ENCODE results near the gene GTF3C1.
"Not testable (repeated sequence)": the region's sequence is repeated elsewhere in the genome, so short reads cannot be mapped to it uniquely, and the experiment has no call there.

Gene GTF3C1

DNA sequence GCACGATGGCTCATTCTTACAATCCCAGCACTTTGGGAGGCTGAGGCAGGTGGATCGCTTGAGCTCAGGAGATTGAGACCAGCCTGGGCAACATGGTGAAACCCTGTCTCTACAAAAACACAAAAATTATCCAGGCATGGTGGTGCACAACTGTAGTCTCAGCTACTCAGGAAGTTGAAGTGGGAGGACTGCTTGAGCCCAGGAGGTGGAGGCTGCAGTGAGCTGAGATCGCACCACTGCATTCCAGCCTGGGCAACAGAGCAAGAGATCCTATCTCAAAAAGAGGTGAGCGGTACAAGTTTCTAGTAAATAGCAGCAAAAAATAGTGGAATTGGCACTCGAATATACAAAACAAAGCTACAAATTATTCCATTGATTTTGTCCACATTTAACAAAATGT is 116.5 kb downstream of the GTF3C1 start:
- H3K27me3 ChIP-seq (ENCODE audit: insufficient read depth, low read length); H3K79me2 ChIP-seq (ENCODE audit: control insufficient read depth, insufficient read depth, low read length, unreplicated experiment); H3K27ac ChIP-seq (ENCODE audit: low read depth, low read length); H3K4me3 ChIP-seq (ENCODE audit: low read depth, low read length); H2AFZ ChIP-seq (ENCODE audit: low read length, unreplicated experiment); H3K36me3 ChIP-seq (ENCODE audit: insufficient read depth, low read length): not testable (repeated sequence)
- peaks cover 12% of the 10 kb centered on the region for H3K4me1 ChIP-seq (ENCODE audit: control insufficient read depth, insufficient read depth, low read length, unreplicated experiment)

DNA sequence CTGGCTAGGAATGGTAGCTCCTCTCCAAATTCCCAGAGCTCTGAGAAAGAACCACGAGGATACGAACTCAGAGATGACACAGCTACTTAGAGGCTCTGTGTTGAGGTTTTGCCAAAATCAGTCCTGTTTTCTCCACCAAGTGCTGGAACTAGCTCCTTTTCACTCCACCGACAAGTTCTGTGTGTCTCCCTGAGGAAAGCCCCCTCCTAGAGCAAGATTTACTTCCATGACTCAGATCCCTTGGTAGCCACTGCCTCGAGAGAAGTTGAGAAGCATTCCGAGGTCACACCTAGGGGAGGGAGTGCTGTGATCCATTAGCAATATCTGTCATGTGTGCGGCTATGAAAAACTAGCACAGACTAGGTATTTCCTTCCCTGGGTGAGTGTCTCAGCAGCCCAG is 117.2 kb downstream of the GTF3C1 start:
- Histone ChIP-seq H3K27ac (ENCODE audit: low read depth, low read length) (no peak overlapping the region), H3K4me3 (ENCODE audit: low read depth, low read length) (no peak overlapping the region), H3K4me1 (ENCODE audit: control insufficient read depth, insufficient read depth, low read length, unreplicated experiment) (peaks cover 12% of the 10 kb centered on the region), H3K27me3 (ENCODE audit: insufficient read depth, low read length) (no peaks in the 10 kb centered on the region), H2AFZ (ENCODE audit: low read length, unreplicated experiment) (no peak overlapping the region), H3K36me3 (ENCODE audit: insufficient read depth, low read length) (no peaks in the 10 kb centered on the region), H3K79me2 (ENCODE audit: control insufficient read depth, insufficient read depth, low read length, unreplicated experiment) (no peaks in the 10 kb centered on the region)

DNA sequence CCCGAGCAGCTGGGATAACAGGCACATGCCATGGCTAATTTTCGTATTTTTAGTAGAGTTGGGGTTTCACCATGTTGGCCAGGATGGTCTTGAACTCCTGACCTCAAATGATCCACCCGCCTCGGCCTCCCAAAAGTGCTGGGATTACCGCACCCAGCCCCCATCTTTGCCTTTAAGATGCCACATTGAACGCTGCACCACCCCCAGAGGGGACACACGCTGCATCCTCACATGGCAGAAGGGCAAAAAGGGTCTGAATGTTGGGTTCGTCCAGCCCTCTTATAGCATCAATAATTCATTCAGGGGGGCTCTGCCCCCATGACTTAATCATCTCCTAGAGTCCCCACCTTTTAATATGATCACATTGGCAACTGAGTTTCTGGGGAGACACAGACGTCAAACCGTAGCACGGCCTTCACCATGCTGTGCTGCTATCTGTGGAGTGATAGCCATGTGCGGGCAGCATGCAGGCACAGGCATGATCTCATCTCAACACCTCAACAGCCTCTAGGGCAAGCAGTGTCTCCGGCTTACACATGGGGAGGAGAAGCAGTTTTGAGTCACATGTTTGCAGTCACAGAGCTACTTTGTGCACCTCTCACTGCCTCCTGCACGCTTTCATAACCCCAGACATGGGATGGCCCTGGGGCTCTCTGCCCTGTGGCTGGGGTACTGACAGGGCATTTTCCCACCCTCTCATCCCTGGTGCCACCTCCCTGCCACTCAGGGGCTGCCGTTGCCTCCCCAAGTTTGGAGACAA is 117.8 kb downstream of the GTF3C1 start:
- H3K36me3 ChIP-seq (ENCODE audit: insufficient read depth, low read length): no peaks in the 10 kb centered on the region
- H2AFZ ChIP-seq (ENCODE audit: low read length, unreplicated experiment): no peak overlapping the region
- H3K27ac ChIP-seq (ENCODE audit: low read depth, low read length): no peak overlapping the region

DNA sequence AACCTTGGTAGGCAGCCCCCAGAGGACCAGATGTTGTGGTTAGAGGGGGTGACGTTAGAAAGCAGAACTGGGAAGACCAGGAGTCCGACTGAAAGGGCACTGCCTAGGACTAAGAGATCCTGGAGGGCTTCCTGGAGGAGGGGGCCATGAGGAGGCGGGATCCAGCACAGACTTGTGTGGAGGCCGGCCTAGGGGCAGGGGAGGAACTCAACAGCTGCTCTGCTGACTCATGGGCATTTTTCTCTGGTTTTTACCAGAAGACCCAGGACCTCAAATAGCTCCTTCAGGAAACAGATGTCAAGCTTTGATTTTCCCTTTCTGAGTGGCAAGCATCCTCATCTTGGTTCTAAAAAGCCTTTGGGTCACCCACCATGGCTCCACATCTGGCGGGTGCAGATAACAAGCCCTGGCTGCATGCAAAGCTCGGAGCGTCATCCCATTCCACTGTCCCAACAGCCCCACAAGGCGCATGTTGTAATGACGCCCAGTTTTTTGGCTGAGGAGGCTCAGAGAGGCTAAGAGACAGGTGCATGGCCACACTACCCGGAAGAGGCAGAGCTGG is 118.7 kb downstream of the GTF3C1 start:
- H2AFZ ChIP-seq (ENCODE audit: low read length, unreplicated experiment): no peak overlapping the region
- H3K27me3 ChIP-seq (ENCODE audit: insufficient read depth, low read length): no peaks in the 10 kb centered on the region
- H3K36me3 ChIP-seq (ENCODE audit: insufficient read depth, low read length): no peaks in the 10 kb centered on the region
- no peak overlapping the region for H3K27ac ChIP-seq (ENCODE audit: low read depth, low read length)
- H3K4me1 ChIP-seq (ENCODE audit: control insufficient read depth, insufficient read depth, low read length, unreplicated experiment): peaks cover 23% of the 10 kb centered on the region
- no peak overlapping the region for H3K4me3 ChIP-seq (ENCODE audit: low read depth, low read length)
- no peaks in the 10 kb centered on the region for H3K79me2 ChIP-seq (ENCODE audit: control insufficient read depth, insufficient read depth, low read length, unreplicated experiment)

More for the DNA sequence above, 117.8 kb downstream of the GTF3C1 start:
- no peaks in the 10 kb centered on the region for H3K79me2 ChIP-seq (ENCODE audit: control insufficient read depth, insufficient read depth, low read length, unreplicated experiment)
- no peak overlapping the region for H3K4me3 ChIP-seq (ENCODE audit: low read depth, low read length)
- H3K27me3 ChIP-seq (ENCODE audit: insufficient read depth, low read length): no peaks in the 10 kb centered on the region
- peaks cover 14% of the 10 kb centered on the region for H3K4me1 ChIP-seq (ENCODE audit: control insufficient read depth, insufficient read depth, low read length, unreplicated experiment)

DNA sequence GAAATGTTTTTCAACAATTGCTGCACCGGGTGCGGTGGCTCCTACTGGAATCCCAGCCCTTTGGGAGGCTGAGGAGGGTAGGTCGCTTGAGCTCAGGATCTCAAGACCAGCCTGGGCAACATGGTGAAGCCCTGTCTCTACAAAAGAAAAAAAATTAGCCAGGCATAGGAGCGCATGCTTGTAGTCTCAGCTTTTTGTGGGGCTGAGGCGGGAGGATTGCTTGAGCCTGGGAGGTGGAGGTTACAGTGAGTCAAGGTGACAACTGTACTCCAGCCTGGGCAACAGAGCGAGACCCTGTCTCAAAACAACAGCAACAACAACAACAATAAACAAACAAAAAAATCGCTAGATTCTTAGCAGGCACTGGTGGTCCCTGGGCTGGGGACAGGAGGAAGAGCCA is 119.2 kb downstream of the GTF3C1 start:
- Histone ChIP-seq H3K79me2 (ENCODE audit: control insufficient read depth, insufficient read depth, low read length, unreplicated experiment) (no peaks in the 10 kb centered on the region), H3K4me1 (ENCODE audit: control insufficient read depth, insufficient read depth, low read length, unreplicated experiment) (peaks cover 24% of the 10 kb centered on the region), H2AFZ (ENCODE audit: low read length, unreplicated experiment) (no peak overlapping the region), H3K27me3 (ENCODE audit: insufficient read depth, low read length) (no peaks in the 10 kb centered on the region), H3K27ac (ENCODE audit: low read depth, low read length) (no peak overlapping the region), H3K36me3 (ENCODE audit: insufficient read depth, low read length) (no peaks in the 10 kb centered on the region), H3K4me3 (ENCODE audit: low read depth, low read length) (no peak overlapping the region)

DNA sequence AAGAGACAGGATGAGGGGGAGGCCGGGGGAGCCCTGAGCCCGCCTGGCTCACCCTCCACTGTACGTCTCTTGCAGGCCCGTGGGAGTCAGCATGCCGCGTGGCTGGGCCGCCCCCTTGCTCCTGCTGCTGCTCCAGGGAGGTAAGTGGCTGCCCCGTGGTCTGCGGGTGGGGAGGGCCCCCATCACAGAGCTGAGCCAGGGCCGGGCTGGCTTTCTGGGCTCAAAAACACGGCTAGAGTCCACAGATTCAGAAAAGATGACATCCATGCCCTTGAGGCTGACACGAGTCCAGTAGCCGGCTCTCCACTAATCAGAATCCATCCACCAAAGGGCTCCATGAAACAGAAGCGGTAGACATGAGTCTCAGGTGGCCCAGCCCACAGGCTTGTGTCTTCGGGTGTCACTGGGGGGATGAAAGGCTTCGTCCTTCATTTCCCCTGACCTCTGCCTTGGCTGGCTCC is 119.7 kb downstream of the GTF3C1 start:
- no peaks in the 10 kb centered on the region for H3K36me3 ChIP-seq (ENCODE audit: insufficient read depth, low read length)
- peaks cover 24% of the 10 kb centered on the region for H3K4me1 ChIP-seq (ENCODE audit: control insufficient read depth, insufficient read depth, low read length, unreplicated experiment)
- no peak overlapping the region for H2AFZ ChIP-seq (ENCODE audit: low read length, unreplicated experiment)
- H3K27ac ChIP-seq (ENCODE audit: low read depth, low read length): no peak overlapping the region
- no peak overlapping the region for H3K4me3 ChIP-seq (ENCODE audit: low read depth, low read length)
- H3K79me2 ChIP-seq (ENCODE audit: control insufficient read depth, insufficient read depth, low read length, unreplicated experiment): no peaks in the 10 kb centered on the region
- H3K27me3 ChIP-seq (ENCODE audit: insufficient read depth, low read length): no peaks in the 10 kb centered on the region

DNA sequence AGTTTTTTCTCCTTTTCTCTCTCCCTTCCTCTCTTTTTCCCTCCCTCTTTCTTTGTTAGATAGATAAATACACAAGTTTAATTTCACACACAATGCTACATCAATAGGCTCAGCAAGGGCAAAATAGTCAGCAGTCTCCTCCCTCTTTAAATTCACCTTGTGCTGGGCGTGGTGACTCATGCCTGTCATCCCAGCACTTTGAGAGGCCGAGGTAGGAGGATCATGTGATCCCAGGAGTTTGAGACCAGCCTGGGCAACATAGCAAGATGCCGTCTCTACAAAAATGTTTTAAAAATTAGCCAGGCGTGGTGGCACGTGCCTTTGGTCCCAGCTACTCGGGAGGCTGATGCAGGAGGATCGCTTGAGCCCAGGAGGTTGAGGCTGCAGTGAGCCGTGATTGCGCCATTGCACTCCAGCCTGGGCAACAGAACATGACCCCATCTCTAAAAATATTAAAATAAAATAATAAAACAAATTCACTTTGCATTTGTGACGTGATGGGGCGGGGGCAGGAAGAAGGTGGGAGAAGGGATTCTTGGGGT is 120.3 kb downstream of the GTF3C1 start:
- H3K4me1 ChIP-seq (ENCODE audit: control insufficient read depth, insufficient read depth, low read length, unreplicated experiment): peaks cover 24% of the 10 kb centered on the region
- H3K79me2 ChIP-seq (ENCODE audit: control insufficient read depth, insufficient read depth, low read length, unreplicated experiment): no peaks in the 10 kb centered on the region
- H3K4me3 ChIP-seq (ENCODE audit: low read depth, low read length): no peak overlapping the region

DNA sequence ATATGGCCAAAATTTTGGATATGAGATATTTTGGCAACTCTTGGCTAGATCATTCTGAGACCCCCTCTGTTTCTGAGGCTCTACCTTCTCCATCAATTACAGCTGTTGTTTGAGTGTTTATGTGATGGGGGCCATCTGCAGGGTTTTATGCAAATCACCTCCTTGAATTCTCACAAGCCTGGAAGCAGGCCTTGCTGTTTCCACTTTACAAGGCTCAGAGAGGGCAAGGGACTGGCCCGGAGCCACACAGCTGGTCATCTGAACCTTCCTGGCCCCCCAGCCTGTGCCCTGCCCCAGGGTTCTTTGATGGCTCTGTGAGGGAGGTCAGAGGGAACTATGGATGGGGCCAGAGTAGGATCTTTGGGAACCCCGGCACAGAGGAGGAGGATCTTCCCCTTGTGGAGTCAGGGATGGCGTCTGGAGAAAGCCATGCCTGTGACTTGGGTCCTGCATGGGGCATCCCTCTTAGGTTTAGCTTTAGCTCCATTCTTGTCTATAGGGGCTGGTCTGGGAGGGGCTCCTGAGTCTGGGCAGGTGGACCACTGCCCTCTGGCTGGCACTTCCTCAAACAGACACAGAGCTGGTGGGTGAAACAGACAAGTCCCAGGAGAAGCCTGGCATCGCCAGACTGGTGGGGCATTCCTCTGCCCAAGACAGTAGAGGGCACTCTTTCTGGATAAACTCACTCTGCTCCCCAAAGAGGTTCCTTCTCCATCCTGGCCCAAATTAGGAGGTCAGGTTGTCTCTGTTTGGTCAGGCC is 121.5 kb downstream of the GTF3C1 start:
- no peak overlapping the region for H3K4me3 ChIP-seq (ENCODE audit: low read depth, low read length)
- H3K27ac ChIP-seq (ENCODE audit: low read depth, low read length): no peak overlapping the region
- peaks cover 24% of the 10 kb centered on the region for H3K4me1 ChIP-seq (ENCODE audit: control insufficient read depth, insufficient read depth, low read length, unreplicated experiment)
- H3K36me3 ChIP-seq (ENCODE audit: insufficient read depth, low read length): no peaks in the 10 kb centered on the region
- H3K27me3 ChIP-seq (ENCODE audit: insufficient read depth, low read length): no peaks in the 10 kb centered on the region
- H2AFZ ChIP-seq (ENCODE audit: low read length, unreplicated experiment): no peak overlapping the region
- H3K79me2 ChIP-seq (ENCODE audit: control insufficient read depth, insufficient read depth, low read length, unreplicated experiment): no peaks in the 10 kb centered on the region

More for the DNA sequence above, 120.3 kb downstream of the GTF3C1 start:
- Histone ChIP-seq H3K27ac (ENCODE audit: low read depth, low read length) (no peak overlapping the region), H2AFZ (ENCODE audit: low read length, unreplicated experiment) (no peak overlapping the region), H3K27me3 (ENCODE audit: insufficient read depth, low read length) (no peaks in the 10 kb centered on the region), H3K36me3 (ENCODE audit: insufficient read depth, low read length) (no peaks in the 10 kb centered on the region)

DNA sequence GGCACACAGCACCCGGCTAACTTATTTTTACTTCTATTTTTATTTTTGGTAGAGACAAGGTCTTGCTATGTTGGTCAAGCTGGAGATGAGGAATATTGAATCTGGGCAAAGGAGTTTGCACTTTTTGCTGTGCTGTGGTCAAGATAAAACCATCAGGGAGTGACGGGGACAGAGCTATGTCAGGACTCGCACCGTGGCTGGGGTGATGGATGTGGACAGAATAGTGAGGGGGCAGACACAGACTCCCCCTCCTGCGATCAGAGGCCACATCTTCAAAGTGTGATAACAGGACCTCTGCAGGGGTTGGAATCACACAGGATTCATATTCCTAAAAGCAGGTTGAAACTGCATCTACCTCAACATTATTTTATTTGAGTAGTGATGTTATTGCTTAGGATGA is 122.2 kb downstream of the GTF3C1 start:
- no peak overlapping the region for H2AFZ ChIP-seq (ENCODE audit: low read length, unreplicated experiment)
- H3K27ac ChIP-seq (ENCODE audit: low read depth, low read length): no peak overlapping the region
- H3K4me1 ChIP-seq (ENCODE audit: control insufficient read depth, insufficient read depth, low read length, unreplicated experiment): peaks cover 19% of the 10 kb centered on the region
- H3K36me3 ChIP-seq (ENCODE audit: insufficient read depth, low read length): no peaks in the 10 kb centered on the region
- no peaks in the 10 kb centered on the region for H3K79me2 ChIP-seq (ENCODE audit: control insufficient read depth, insufficient read depth, low read length, unreplicated experiment)
- no peak overlapping the region for H3K4me3 ChIP-seq (ENCODE audit: low read depth, low read length)
- H3K27me3 ChIP-seq (ENCODE audit: insufficient read depth, low read length): no peaks in the 10 kb centered on the region

DNA sequence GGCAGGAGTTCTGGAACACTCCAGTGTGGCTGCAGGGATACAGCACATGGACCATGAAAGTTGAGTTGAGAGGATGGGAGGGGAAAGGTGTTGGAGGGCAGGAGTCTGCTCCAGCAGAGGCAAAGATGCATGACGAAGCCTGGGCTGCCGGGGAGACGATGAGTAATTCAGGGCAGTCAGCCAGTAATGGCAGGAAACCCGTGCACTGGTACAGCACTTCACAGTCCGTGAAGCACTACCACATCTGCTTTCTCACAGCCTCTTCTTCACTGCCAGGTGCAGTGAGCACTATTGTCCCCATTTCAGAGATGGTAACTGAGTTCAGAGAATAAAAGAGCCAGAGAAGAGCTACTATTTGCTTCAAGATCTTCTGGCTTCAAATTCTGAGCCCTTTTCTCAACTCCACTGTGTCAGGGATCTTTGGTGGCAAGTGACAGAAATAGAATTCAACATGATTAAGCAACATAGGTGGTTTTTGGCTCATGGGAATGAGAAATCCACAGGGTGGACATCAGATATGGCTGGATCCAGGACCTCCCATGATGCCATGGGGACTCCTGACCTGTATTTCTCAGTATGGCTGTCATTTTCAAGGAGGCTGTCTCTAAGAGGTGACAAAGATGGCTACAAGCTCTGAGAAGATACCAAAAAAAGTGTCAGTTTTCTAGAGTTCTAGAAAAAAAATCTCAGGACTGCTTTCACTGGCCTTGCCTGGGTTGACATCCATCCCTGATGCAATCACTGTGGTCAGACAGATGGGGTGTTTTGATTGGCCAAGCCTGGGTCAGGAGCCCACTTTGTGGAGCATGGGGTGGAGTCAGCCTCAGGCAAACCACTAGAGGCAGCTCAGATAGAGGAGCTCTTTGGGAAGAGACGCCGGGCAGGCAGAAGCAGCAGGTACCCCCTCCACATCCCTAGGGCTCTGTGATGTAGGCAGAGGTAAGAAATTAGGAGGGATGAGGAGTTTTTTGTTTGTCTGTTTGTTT is 123.0 kb downstream of the GTF3C1 start:
- Histone ChIP-seq H3K79me2 (ENCODE audit: control insufficient read depth, insufficient read depth, low read length, unreplicated experiment) (no peaks in the 10 kb centered on the region), H2AFZ (ENCODE audit: low read length, unreplicated experiment) (peak overlapping the region; percentile 22), H3K27me3 (ENCODE audit: insufficient read depth, low read length) (no peaks in the 10 kb centered on the region), H3K36me3 (ENCODE audit: insufficient read depth, low read length) (no peaks in the 10 kb centered on the region), H3K4me1 (ENCODE audit: control insufficient read depth, insufficient read depth, low read length, unreplicated experiment) (peaks cover 12% of the 10 kb centered on the region), H3K27ac (ENCODE audit: low read depth, low read length) (peak overlapping the region; percentile 68), H3K4me3 (ENCODE audit: low read depth, low read length) (no peak overlapping the region)

Measured in ACC112 (cell line).